ENCODE results near the gene UTP15. TPM values are rescaled to one million over a fixed set of nuclear protein-coding genes. Genes with fewer than 3 reads are reported as not detected.

Gene UTP15
- total and polyA plus RNA-seq, 2 of the 4 experiments (the other 2 are of a cell fraction) = 11.4 to 28.0 TPM

DNA sequence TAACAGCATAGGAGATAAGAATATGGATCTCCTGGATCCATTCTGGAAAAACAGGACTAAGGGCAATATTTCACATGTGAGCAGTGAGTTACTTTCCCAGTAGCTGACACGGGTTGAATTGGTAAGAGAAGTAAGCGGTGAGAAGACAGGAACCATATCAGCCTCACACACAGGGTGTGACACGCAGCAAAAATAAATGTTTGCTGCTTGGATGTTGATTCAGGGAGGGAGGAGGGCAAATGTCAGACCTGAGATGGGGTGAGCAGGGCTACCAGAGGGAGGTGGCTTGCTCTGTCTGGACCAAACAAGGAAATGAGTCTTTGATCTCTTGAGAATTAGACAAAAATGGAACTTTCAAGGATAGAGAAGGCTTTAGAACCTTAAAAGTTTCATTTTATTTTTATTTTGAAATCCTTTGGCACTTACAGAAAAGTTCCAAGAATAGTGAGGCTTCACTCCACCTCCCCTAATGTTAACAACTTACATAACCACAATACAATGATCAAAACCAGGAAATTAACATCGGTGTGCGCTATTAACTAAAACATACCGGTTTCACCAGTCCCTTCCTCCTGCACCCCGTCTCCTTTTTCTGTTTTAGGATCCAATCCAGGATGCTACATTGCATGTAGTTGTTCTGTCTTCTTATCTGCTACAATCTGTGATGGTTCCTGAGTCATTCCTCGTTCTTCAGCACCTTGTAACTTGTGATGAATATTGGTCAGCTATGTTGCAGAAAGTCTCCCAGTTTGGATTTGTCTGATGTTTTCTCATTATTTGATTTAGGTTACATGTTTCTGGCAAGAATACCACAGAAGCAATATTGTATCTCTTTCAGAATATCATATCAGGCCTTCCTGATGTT, 39.9 kb downstream of the UTP15 start:
- H3K36me3 ChIP-seq (ENCODE audit: control insufficient read depth, insufficient read depth, low read length) = no peaks in the 10 kb centered on the region
- peak overlapping the region; percentile 43 for H3K14ac ChIP-seq (replicated peaks; ENCODE audit: low read depth, low read length)
- peak overlapping the region; percentile 77; the same call in 1 of the 2 replicates for H2AK5ac ChIP-seq (ENCODE audit: low read depth, low read length)
- H3K18ac ChIP-seq (ENCODE audit: low read depth, low read length) = no peak overlapping the region
- H2AFZ ChIP-seq (replicated peaks; ENCODE audit: low read length, poor library complexity) = peak overlapping the region; percentile 69
- ChIA-PET CTCF (no interaction called here), POLR2A (ENCODE audit: unreplicated experiment) (interaction anchor here (0.6 kb wide), 1 partner anchor 18 kb away, joined by 3 read pairs; no protein-coding TSS in a partner anchor)
- H3K4ac ChIP-seq (ENCODE audit: low read depth, low read length) = peak overlapping the region; percentile 48
- no peak overlapping the region; the same call in 1 of the 2 replicates for H3K56ac ChIP-seq (ENCODE audit: extremely low read depth, insufficient read depth, low read length)
- intact Hi-C loops (cut with micrococcal nuclease) = no loop called here
- H2BK15ac ChIP-seq (ENCODE audit: low read depth, low read length) = peak overlapping the region; percentile 76; the same call in 1 of the 3 replicates
- H3K4me1 ChIP-seq (ENCODE audit: control insufficient read depth, insufficient read depth, low read length) = peaks cover 9% of the 10 kb centered on the region
- ATAC-seq (ENCODE audit: low read depth) (no peak), DNase-seq (peak; percentile 42)
- H3K9me3 ChIP-seq (ENCODE audit: control insufficient read depth, insufficient read depth, low read length) = no peaks in the 10 kb centered on the region
- no peaks in the 10 kb centered on the region for H4K20me1 ChIP-seq (ENCODE audit: insufficient read depth, low read length)
- peak overlapping the region in 1 of 2 experiments; percentile 50; a peak in 1 of 4 replicates for H4K8ac ChIP-seq (ENCODE audit: low read depth in 2 of 2, low read length in 2 of 2)
- H3K4me3 ChIP-seq (ENCODE audit: insufficient read depth, low read depth, low read length) = no peak overlapping the region
- H4K91ac ChIP-seq (ENCODE audit: insufficient read depth, low read depth, low read length) = no peak overlapping the region; the same call in 1 of the 2 replicates
- no peak overlapping the region for H2AK9ac ChIP-seq (replicated peaks; ENCODE audit: low read depth, low read length, poor library complexity)
- H3K23ac ChIP-seq (ENCODE audit: low read depth, low read length) = no peak overlapping the region
- H3K4me2 ChIP-seq (ENCODE audit: low read depth, low read length) = no peak overlapping the region
- no peak overlapping the region for H2BK5ac ChIP-seq (ENCODE audit: low read depth, low read length, poor library complexity, severe bottlenecking)
- H2BK120ac ChIP-seq (ENCODE audit: low read depth, low read length) = peak overlapping the region; percentile 62; the same call in 1 of the 2 replicates
- 20% methylated on average over 1 of the region's 8 CpGs; no CpG with 5 or more reads in 1 of the 2 experiments for WGBS, 2 experiments (ENCODE audit: extremely low coverage in 2 of 2, insufficient read length in 1 of 2)
- H3K27ac ChIP-seq (ENCODE audit: insufficient read depth, low read length) = no peak overlapping the region; the same call in 1 of the 2 replicates
- no peaks in the 10 kb centered on the region for H3K79me1 ChIP-seq (ENCODE audit: low read depth in 1 of 2, low read length in 2 of 2)
- in situ Hi-C loops (cut with MboI; ENCODE audit: low sequenced_read_pairs) = no loop called here
- no TSS peak for BruUV-seq (replicated peaks)
- dilution Hi-C loops (cut with HindIII; ENCODE audit: low sequenced_read_pairs, unreplicated experiment) = no loop called here
- H4K5ac ChIP-seq (ENCODE audit: low read depth, low read length) = no peak overlapping the region
- peaks cover 10% of the 10 kb centered on the region for H3K9me1 ChIP-seq (ENCODE audit: insufficient read depth, low read length)
- peak overlapping the region; percentile 65 for H2BK20ac ChIP-seq (ENCODE audit: low read depth, low read length)
- no peaks in the 10 kb centered on the region for H3K27me3 ChIP-seq (ENCODE audit: control insufficient read depth, insufficient read depth, low read length)
- no peak overlapping the region for H3K9ac ChIP-seq (ENCODE audit: low read depth, low read length)
- no peak for TF ChIP-seq CEBPB (IDR thresholded peaks at IDR 0.05; ENCODE audit: low read depth, low read length)
- no peak for TF ChIP-seq RFX5 (IDR thresholded peaks at IDR 0.05; ENCODE audit: low read depth, low read length)
- no peak for TF ChIP-seq RCOR1 (IDR thresholded peaks at IDR 0.05; ENCODE audit: insufficient replicate concordance, low read length)
- no peak for TF ChIP-seq MAFK (IDR thresholded peaks at IDR 0.05; ENCODE audit: low read depth, low read length)
- TF ChIP-seq MXI1 (IDR thresholded peaks at IDR 0.05; ENCODE audit: borderline replicate concordance, low read depth, low read length) = no peak
- TF ChIP-seq SMC3 (IDR thresholded peaks at IDR 0.05; ENCODE audit: low read depth, low read length) = no peak
- TF ChIP-seq RAD21 (IDR thresholded peaks at IDR 0.05; ENCODE audit: low read length) = no peak
- no peak for TF ChIP-seq MAZ (IDR thresholded peaks at IDR 0.05; ENCODE audit: borderline replicate concordance, low read depth, low read length)
- TF ChIP-seq, protein P1, sequence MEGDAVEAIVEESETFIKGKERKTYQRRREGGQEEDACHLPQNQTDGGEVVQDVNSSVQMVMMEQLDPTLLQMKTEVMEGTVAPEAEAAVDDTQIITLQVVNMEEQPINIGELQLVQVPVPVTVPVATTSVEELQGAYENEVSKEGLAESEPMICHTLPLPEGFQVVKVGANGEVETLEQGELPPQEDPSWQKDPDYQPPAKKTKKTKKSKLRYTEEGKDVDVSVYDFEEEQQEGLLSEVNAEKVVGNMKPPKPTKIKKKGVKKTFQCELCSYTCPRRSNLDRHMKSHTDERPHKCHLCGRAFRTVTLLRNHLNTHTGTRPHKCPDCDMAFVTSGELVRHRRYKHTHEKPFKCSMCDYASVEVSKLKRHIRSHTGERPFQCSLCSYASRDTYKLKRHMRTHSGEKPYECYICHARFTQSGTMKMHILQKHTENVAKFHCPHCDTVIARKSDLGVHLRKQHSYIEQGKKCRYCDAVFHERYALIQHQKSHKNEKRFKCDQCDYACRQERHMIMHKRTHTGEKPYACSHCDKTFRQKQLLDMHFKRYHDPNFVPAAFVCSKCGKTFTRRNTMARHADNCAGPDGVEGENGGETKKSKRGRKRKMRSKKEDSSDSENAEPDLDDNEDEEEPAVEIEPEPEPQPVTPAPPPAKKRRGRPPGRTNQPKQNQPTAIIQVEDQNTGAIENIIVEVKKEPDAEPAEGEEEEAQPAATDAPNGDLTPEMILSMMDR (conservative IDR thresholded peaks at IDR 0.05; ENCODE audit: low read depth, low read length) = no peak
- no peak for TF ChIP-seq FOS (IDR thresholded peaks at IDR 0.05; ENCODE audit: low read depth, low read length)
- no peak for TF ChIP-seq BHLHE40 (IDR thresholded peaks at IDR 0.05; ENCODE audit: low read depth, low read length)
- TF ChIP-seq, protein P2, sequence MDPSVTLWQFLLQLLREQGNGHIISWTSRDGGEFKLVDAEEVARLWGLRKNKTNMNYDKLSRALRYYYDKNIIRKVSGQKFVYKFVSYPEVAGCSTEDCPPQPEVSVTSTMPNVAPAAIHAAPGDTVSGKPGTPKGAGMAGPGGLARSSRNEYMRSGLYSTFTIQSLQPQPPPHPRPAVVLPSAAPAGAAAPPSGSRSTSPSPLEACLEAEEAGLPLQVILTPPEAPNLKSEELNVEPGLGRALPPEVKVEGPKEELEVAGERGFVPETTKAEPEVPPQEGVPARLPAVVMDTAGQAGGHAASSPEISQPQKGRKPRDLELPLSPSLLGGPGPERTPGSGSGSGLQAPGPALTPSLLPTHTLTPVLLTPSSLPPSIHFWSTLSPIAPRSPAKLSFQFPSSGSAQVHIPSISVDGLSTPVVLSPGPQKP (IDR thresholded peaks at IDR 0.05; ENCODE audit: borderline replicate concordance, low read depth, low read length) = no peak
- TF ChIP-seq NFE2L2 (IDR thresholded peaks at IDR 0.05; ENCODE audit: low read depth, low read length) = no peak
- no peak for TF ChIP-seq POLR2A (IDR thresholded peaks at IDR 0.05; ENCODE audit: low read depth, low read length)

Data from IMR-90 (cell line).